Dermis microvascular lymphatic vessel endothelial cell (primary cell): ENCODE results near the gene MPP1. TPM values are rescaled to one million over a fixed set of nuclear protein-coding genes. Genes with fewer than 3 reads are reported as not detected.

Experiments
- DNase-seq, 2 donors: peaks; one replicate each; pipeline versions ENCODE4 v3.0.0 to v3.0.0-alpha.2; 2010; ENCODE audit warnings: low read depth in 2 of 2
- total RNA-seq: library from RNA; depleted of rRNA; stranded (reverse); fragments of >200 nt; gene quantifications from 2 replicates; pipeline ENCODE4 v1.2.1, GENCODE V29; 2014

MPP1 gene
- total RNA-seq, 1 donor from 2014 or later, result 23.6 TPM

DNA sequence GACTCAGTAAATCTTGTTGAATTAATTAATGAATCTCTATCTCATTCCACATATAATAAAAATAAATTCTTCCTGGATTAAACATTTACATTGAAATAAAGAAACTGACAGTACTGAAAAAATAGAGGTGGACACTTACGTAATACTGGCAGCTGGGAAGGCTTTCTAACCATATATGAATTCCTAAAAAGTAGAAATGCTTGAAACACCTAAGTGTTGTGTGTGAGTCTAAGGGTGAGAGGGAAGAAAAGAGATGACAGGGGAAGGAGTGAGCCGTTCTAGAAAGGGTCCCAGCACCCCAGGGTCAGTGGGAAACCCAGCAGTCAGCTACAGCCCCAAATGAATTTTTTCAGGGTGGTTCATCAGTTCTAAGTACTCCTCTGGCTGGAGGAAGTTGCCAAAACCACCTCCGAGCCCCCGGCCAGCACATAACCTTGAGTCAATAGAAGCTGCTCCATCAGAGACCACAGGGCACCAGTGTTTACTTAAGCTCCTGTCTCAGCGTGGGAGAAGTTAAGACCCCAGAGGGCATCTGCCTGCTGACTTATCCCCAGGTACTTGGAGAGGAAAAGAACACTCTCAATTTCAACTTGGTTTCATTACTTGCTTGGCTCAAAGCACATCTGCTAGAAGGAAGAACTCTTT lies 72.7 kb downstream of the MPP1 start:
- DNase-seq, result peak in 1 of 2 donors; percentile 39

GRCh38 chrX:154731881-154732280 lies 73.4 kb downstream of the MPP1 start:
- peak in 1 of 2 donors; percentile 47 for DNase-seq

DNA sequence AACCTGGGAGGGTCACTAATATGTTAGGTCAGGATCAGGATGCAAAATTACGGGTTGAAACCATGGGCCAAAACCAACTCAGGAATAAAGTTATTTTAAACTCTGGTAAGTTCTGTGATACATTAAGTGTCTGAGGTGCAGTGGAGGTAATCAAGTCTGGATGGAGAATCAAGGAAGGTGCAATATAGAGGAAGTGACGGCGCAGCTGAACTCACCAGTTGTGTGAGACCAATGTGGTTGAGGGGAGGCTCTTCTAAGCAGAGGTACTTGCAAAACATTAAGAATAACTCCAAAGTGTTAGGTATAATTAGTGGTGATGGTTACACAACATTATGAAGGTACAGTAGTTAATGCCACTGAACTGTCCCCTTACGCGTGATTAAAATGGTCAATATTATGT lies 74.1 kb downstream of the MPP1 start:
- no peak for DNase-seq

GRCh38 chrX:154730253-154730891 lies 74.9 kb downstream of the MPP1 start:
- peak; percentile 94 to 96 for DNase-seq

DNA sequence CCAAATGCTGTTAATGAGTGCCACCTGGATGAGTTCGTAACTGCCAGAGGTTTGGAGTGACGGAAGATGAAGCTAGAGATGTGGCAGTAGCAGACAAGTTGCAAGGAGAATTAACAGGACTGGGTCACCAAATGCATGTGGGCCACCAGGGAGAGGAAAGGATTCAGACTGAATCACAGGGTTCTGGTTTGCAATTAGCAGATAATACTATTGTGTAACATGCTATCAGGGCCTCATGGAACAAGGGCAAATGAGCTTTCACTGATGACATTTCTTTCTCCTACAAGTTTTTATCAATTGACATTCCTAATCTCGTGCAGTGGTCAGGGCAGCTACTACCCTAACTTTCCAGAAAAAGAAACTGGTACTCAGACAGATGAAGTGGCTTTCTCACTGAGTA lies 75.8 kb downstream of the MPP1 start:
- no peak for DNase-seq

Other genes starting within 250 kb of the MPP1 start
- not detected in 2 replicates for gene CTAG1A, start 220.4 kb downstream of the MPP1 start, total RNA-seq
- not detected in 2 replicates for gene CTAG1B, start 186.2 kb downstream of the MPP1 start, total RNA-seq
- not detected in 2 replicates for gene CTAG2, start 151.9 kb downstream of the MPP1 start, total RNA-seq
- gene GAB3, start 54.4 kb downstream of the MPP1 start, total RNA-seq, result 6.7 and 11.6 TPM in 2 replicates
- gene DKC1, start 42.6 kb downstream of the MPP1 start, total RNA-seq, result 37.1 and 46.3 TPM in 2 replicates
- not detected in 2 replicates for gene SMIM9, start 29.2 kb upstream of the MPP1 start, total RNA-seq
- 0.51 and 2.8 TPM in 2 replicates for gene F8A1, start 80.9 kb upstream of the MPP1 start, total RNA-seq
- gene F8, start 217.2 kb upstream of the MPP1 start, total RNA-seq, result 8.9 and 31.0 TPM in 2 replicates
- 39.8 and 76.1 TPM in 2 replicates for gene FUNDC2, start 221.4 kb upstream of the MPP1 start, total RNA-seq